H1 (cell line): ENCODE data around the gene LRPAP1. TPM values are rescaled to one million over a fixed set of nuclear protein-coding genes. Genes with fewer than 3 reads are reported as not detected.

Experiments
- CTCF ChIA-PET: fragments of 300-600 bp; sonication (Branson Sonifier 250); formaldehyde crosslinking; loops from one replicate; lab custom pipeline; 2021; ENCODE audit not compliant: partially characterized antibody; lab: Charles Lee
- POLR2A ChIA-PET: fragments of 300-600 bp; sonication (Branson Sonifier 250); formaldehyde crosslinking; loops from one replicate; lab custom pipeline; 2021; ENCODE audit warnings: inconsistent platforms; ENCODE audit not compliant: partially characterized antibody; lab: Charles Lee
- DNase-seq, 2 experiments: peaks; one replicate each; pipeline versions ENCODE4 v3.0.0 to v3.0.0-alpha.2; 2010 to 2022; ENCODE audit warnings: low spot score in 2 of 2, low read depth in 1 of 2, mixed read lengths in 1 of 2
- FAIRE-seq: peaks from 2 replicates; lab custom pipeline; 2011; peaks lifted over from hg19 to GRCh38; lab: Jason Lieb, UNC
- H2AFZ ChIP-seq: 2 replicates; pipeline ENCODE4 v1.8.1; 2012; ENCODE audit warnings: low read length, inconsistent platforms
- H2AK5ac ChIP-seq: 2 replicates; pipeline ENCODE4 v1.6.1; 2013; ENCODE audit warnings: low read depth, low read length
- H2BK120ac ChIP-seq: replicated peaks from 2 replicates; pipeline ENCODE3; 2013; ENCODE audit warnings: low read depth, low read length, inconsistent platforms
- H2BK12ac ChIP-seq: 2 replicates; pipeline ENCODE4 v1.6.1; 2013; ENCODE audit warnings: low read depth, low read length
- H2BK15ac ChIP-seq: 2 replicates; pipeline ENCODE4 v1.6.1; 2013; ENCODE audit warnings: low read length
- H2BK20ac ChIP-seq: 2 replicates; pipeline ENCODE4 v1.6.1; 2013; ENCODE audit warnings: low read length
- H2BK5ac ChIP-seq: 2 replicates; pipeline ENCODE4 v1.6.1; 2013; ENCODE audit warnings: low read depth, low read length
- H3K14ac ChIP-seq: 2 replicates; pipeline ENCODE4 v1.6.1; 2013; ENCODE audit warnings: inconsistent platforms; ENCODE audit not compliant: insufficient read length
- H3K18ac ChIP-seq: 2 replicates; pipeline ENCODE4 v1.6.1; 2013; ENCODE audit warnings: low read length; ENCODE audit errors: extremely low read depth
- H3K23ac ChIP-seq: 2 replicates; pipeline ENCODE4 v1.6.1; 2013; ENCODE audit warnings: inconsistent platforms; ENCODE audit not compliant: insufficient read length
- H3K23me2 ChIP-seq: 2 replicates; pipeline ENCODE4 v1.6.1; 2013; ENCODE audit warnings: low read depth, low read length
- H3K27ac ChIP-seq: 2 replicates; pipeline ENCODE4 v1.6.1; 2011; ENCODE audit warnings: low read depth, low read length, inconsistent platforms
- H3K27me3 ChIP-seq, 4 experiments: replicated peaks in 1 of 4; 1 replicate in 1 of 4; 2 replicates in 3 of 4; pipeline versions ENCODE4 v1.6.1 to v1.8.1; 2011 to 2013; ENCODE audit warnings: low read length in 3 of 4, mild to moderate bottlenecking in 3 of 4, inconsistent platforms in 2 of 4, mixed read lengths in 2 of 4, moderate library complexity in 1 of 4; ENCODE audit not compliant: control insufficient read depth in 3 of 4, insufficient read depth in 3 of 4; ENCODE audit errors: extremely low read depth in 1 of 4
- H3K36me3 ChIP-seq, 4 experiments: 2 replicates each; pipeline versions ENCODE4 v1.6.1 to v1.8.1; 2011 to 2013; ENCODE audit warnings: mild to moderate bottlenecking in 4 of 4, low read length in 3 of 4, moderate library complexity in 2 of 4, control low read depth in 1 of 4, inconsistent platforms in 1 of 4; ENCODE audit not compliant: insufficient read depth in 4 of 4, control insufficient read depth in 2 of 4
- H3K4ac ChIP-seq: replicated peaks from 2 replicates; pipeline ENCODE3; 2013; ENCODE audit warnings: low read length, low read depth, mixed read lengths, inconsistent platforms; ENCODE audit not compliant: insufficient read length
- H3K4me1 ChIP-seq, 4 experiments: replicated peaks in 1 of 4; 1 replicate in 1 of 4; 2 replicates in 3 of 4; pipeline versions ENCODE4 v1.6.1 to v1.8.1; 2011 to 2013; ENCODE audit warnings: low read length in 3 of 4, inconsistent platforms in 2 of 4, mixed read lengths in 1 of 4; ENCODE audit not compliant: insufficient read depth in 4 of 4, control insufficient read depth in 3 of 4
- H3K4me2 ChIP-seq, 2 experiments: 2 replicates each; pipeline versions ENCODE4 v1.6.1 to v1.8.1; 2011 to 2013; ENCODE audit warnings: low read depth in 2 of 2, low read length in 2 of 2, control low read depth in 1 of 2, inconsistent platforms in 1 of 2, mild to moderate bottlenecking in 1 of 2; ENCODE audit not compliant: insufficient read depth in 1 of 2
- H3K4me3 ChIP-seq, 4 experiments: fragments of 200-600, 300-600 bp in 1 of 4; sonication (generic), shearing (Covaris generic), sonication (Bioruptor Twin) in 1 of 4; 2 replicates each; pipeline versions ENCODE4 v1.5.1 to v1.8.1; 2011 to 2016; ENCODE audit warnings: low read length in 4 of 4, low read depth in 3 of 4, control low read depth in 2 of 4, inconsistent platforms in 2 of 4, mild to moderate bottlenecking in 2 of 4, mixed read lengths in 1 of 4, moderate library complexity in 1 of 4; ENCODE audit not compliant: insufficient read depth in 2 of 4; ENCODE audit errors: extremely low read depth in 1 of 4
- H3K56ac ChIP-seq: replicated peaks from 2 replicates; pipeline ENCODE3; 2013; ENCODE audit warnings: low read depth, mild to moderate bottlenecking, mixed read lengths, low read length, inconsistent platforms; ENCODE audit not compliant: insufficient read length
- H3K79me1 ChIP-seq: 2 replicates; pipeline ENCODE4 v1.6.1; 2013; ENCODE audit warnings: low read depth, low read length, control low read depth
- H3K79me2 ChIP-seq, 2 experiments: 2 replicates each; pipeline versions ENCODE4 v1.6.1 to v1.8.1; 2012 to 2013; ENCODE audit warnings: low read length in 2 of 2, mild to moderate bottlenecking in 2 of 2, inconsistent platforms in 1 of 2; ENCODE audit not compliant: insufficient read depth in 2 of 2, control insufficient read depth in 1 of 2
- H3K9ac ChIP-seq, 4 experiments: replicated peaks in 1 of 4; 1 replicate in 1 of 4; 2 replicates in 3 of 4; pipeline versions ENCODE4 v1.6.1 to v1.8.1; 2011 to 2013; ENCODE audit warnings: low read depth in 3 of 4, low read length in 3 of 4, control low read depth in 2 of 4, mild to moderate bottlenecking in 2 of 4, moderate library complexity in 2 of 4, inconsistent platforms in 1 of 4; ENCODE audit errors: extremely low read depth in 1 of 4
- H3K9me3 ChIP-seq, 2 experiments: 2 replicates each; pipeline versions ENCODE4 v1.6.1 to v1.8.1; 2012 to 2013; ENCODE audit warnings: mild to moderate bottlenecking in 2 of 2, moderate library complexity in 2 of 2, control low read depth in 1 of 2, inconsistent platforms in 1 of 2, low read depth in 1 of 2, low read length in 1 of 2, mixed read lengths in 1 of 2; ENCODE audit not compliant: insufficient read depth in 2 of 2
- H4K20me1 ChIP-seq, 2 experiments: replicated peaks in 1 of 2; 2 replicates each; pipeline versions ENCODE3 to v1.8.1; 2011 to 2013; ENCODE audit warnings: inconsistent platforms in 2 of 2, low read length in 2 of 2, mild to moderate bottlenecking in 1 of 2; ENCODE audit not compliant: insufficient read depth in 2 of 2, control insufficient read depth in 1 of 2
- H4K5ac ChIP-seq: 2 replicates; pipeline ENCODE4 v1.6.1; 2013; ENCODE audit warnings: low read length, low read depth, mixed read lengths, inconsistent platforms; ENCODE audit not compliant: insufficient read length
- H4K8ac ChIP-seq: 2 replicates; pipeline ENCODE4 v1.8.0; 2013; ENCODE audit warnings: mild to moderate bottlenecking, moderate library complexity, low read length, inconsistent platforms; ENCODE audit not compliant: insufficient read depth; ENCODE audit errors: extremely low read depth
- H4K91ac ChIP-seq: replicated peaks from 2 replicates; pipeline ENCODE3; 2013; ENCODE audit warnings: low read length, mixed read lengths, inconsistent platforms; ENCODE audit not compliant: insufficient read length
- CEBPB ChIP-seq: IDR thresholded peaks from 2 replicates; pipeline ENCODE4 v1.6.1; 2012; ENCODE audit warnings: low read depth, low read length
- EP300 ChIP-seq, 2 experiments: IDR thresholded peaks; 1 replicate in 1 of 2; 2 replicates in 1 of 2; pipeline ENCODE4 v1.6.1; 2011 to 2012; ENCODE audit warnings: low read depth in 2 of 2, low read length in 2 of 2, mild to moderate bottlenecking in 2 of 2, borderline replicate concordance in 1 of 2, inconsistent platforms in 1 of 2, moderate library complexity in 1 of 2
- GABPA ChIP-seq: IDR thresholded peaks from 2 replicates; pipeline ENCODE4 v1.6.1; 2011; ENCODE audit warnings: mild to moderate bottlenecking, low read length, moderate library complexity, borderline replicate concordance; ENCODE audit not compliant: insufficient read depth
- HDAC6 ChIP-seq: IDR thresholded peaks from one replicate; pipeline ENCODE4 v1.7.1; 2012; ENCODE audit warnings: low read depth, mild to moderate bottlenecking, inconsistent platforms, low read length, moderate library complexity
- JUN ChIP-seq: IDR thresholded peaks from 2 replicates; pipeline ENCODE4 v1.6.1; 2011; ENCODE audit warnings: low read depth, mild to moderate bottlenecking, improper control_type of control experiment, low read length
- POU5F1 ChIP-seq: IDR thresholded peaks from 2 replicates; pipeline ENCODE4 v1.6.1; 2011; ENCODE audit warnings: low read depth, mild to moderate bottlenecking, low read length, moderate library complexity
- SP4 ChIP-seq: IDR thresholded peaks from 2 replicates; pipeline ENCODE4 v1.6.1; 2012; ENCODE audit warnings: low read length, inconsistent platforms
- SRF ChIP-seq: IDR thresholded peaks from 2 replicates; pipeline ENCODE4 v1.6.1; 2011; ENCODE audit warnings: mild to moderate bottlenecking, low read depth, low read length, moderate library complexity
- TAF1 ChIP-seq: IDR thresholded peaks from 2 replicates; pipeline ENCODE4 v1.6.1; 2011; ENCODE audit warnings: mild to moderate bottlenecking, low read depth, low read length
- TCF12 ChIP-seq: IDR thresholded peaks from 2 replicates; pipeline ENCODE4 v1.6.1; 2011; ENCODE audit warnings: low read depth, mild to moderate bottlenecking, low read length
- YY1 ChIP-seq: IDR thresholded peaks from 2 replicates; pipeline ENCODE4 v1.6.1; 2011; ENCODE audit warnings: low read depth, mild to moderate bottlenecking, low read length
- WGBS, 2 experiments: shearing (Covaris generic) in 1 of 2; methylation state at CpG; one replicate each; pipeline versions ENCODE4 v1.1.6 to v1.1.7; 2013 to 2015; ENCODE audit warnings: low lambda C conversion rate in 2 of 2, mixed read lengths in 2 of 2, inconsistent platforms in 1 of 2, low coverage in 1 of 2, missing lambda C conversion rate in 1 of 2; ENCODE audit not compliant: insufficient replicate concordance in 2 of 2, insufficient coverage in 1 of 2, insufficient read length in 1 of 2; ENCODE audit errors: extremely low coverage in 1 of 2, missing lambda C conversion rate in 1 of 2; 5-methylcytosine and 5-hydroxymethylcytosine counted together
- polyA plus RNA-seq, 7 experiments: library from polyadenylated mRNA; depleted of rRNA in 3 of 7; stranded (reverse) in 5 of 7; unstranded in 2 of 7; fragments of >200 nt in 5 of 7; fragments of 200-250 nt in 2 of 7; gene quantifications; 1 replicate in 5 of 7; 2 replicates in 1 of 7; 4 replicates in 1 of 7; pipeline versions ENCODE4 v1.2.1 to v1.2.3, GENCODE V29; 2011 to 2013; ENCODE audit warnings: missing spikeins in 2 of 7, mixed read lengths in 2 of 7
- total RNA-seq: library from RNA; stranded (reverse); fragmentation: NEBNext Ultra II Directional; extraction: Animal tissue kit (Norgen Biotek cat#: 25700); gene quantifications from 2 replicates; pipeline ENCODE4 v1.2.1, GENCODE V29; 2021
- TF ChIP-seq, protein P1 (sequence below): IDR thresholded peaks from 2 replicates; pipeline ENCODE4 v1.6.1; 2011; ENCODE audit warnings: low read length, improper control_type of control experiment

The LRPAP1 gene
- total and polyA plus RNA-seq, 2 of the 8 experiments (the other 6 are each of a cell fraction or from before 2014, with no cell fraction given) = 31.1 to 101 TPM

DNA sequence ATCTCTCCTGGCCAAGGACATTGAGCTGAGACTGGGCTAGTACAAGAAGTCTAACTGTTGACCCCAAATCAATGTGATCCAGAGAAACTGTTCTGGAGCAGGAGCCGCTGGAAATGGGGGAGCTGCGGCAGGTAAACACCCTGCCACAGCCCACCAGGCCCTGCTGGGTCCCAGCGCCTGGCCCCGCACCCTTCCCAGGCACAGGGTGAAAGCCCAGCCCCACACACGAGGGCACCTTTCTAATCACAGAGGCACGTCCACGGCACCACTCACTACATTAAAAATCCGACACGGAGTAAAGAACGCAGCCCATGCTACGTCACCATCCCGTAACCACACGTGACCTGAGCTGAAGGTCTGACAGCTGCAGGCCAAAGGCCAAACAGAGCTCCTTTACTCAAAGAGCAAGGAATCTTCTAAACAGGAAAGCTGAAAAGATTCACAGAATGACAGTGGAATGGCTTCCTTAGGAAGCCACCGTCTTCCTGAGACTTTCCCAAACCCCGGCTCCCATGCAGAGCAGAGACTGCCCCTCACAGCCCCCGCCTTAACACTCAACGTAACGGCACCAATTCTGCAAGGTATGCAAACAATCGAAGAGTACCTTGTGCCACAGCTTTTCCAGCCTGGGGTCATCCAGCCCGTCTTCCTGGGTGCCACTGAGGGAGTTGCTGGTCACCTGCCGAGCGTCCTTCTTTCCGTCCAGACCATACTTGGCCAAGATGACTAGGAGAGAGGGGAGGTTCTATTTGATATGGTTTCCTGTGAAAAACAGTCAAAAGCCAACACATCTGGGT, 12.6 kb downstream of the LRPAP1 start:
- no peaks in the 10 kb centered on the region for H3K27me3 ChIP-seq
- H3K23me2 ChIP-seq = no peaks in the 10 kb centered on the region
- 95% methylated on average over 23 of the region's 23 CpGs; no CpG with 5 or more reads in 1 of the 2 experiments for WGBS, 2 experiments
- H3K9ac ChIP-seq = no peak overlapping the region
- no peak overlapping the region for H2BK5ac ChIP-seq
- H2BK15ac ChIP-seq = no peak overlapping the region
- no peak overlapping the region for H2BK20ac ChIP-seq
- DNase-seq = no peak
- ChIA-PET POLR2A (interaction anchor here (2.3 kb wide), 1 partner anchor 11 kb away, joined by 9 read pairs; no protein-coding TSS in a partner anchor), CTCF (interaction anchor here (1.2 kb wide), 1 partner anchor 14 kb away, joined by 3 read pairs; no protein-coding TSS in a partner anchor)
- no peak overlapping the region for H4K5ac ChIP-seq
- H3K79me2 ChIP-seq = no peaks in the 10 kb centered on the region
- H3K4me1 ChIP-seq = 0 out of 7 replicates have a peak, but pooled peaks cover 0 to 2% (median under 1%) of the 10 kb centered on the region in 4 experiments
- no peak overlapping the region for H2BK120ac ChIP-seq
- peaks cover 7 to 40% of the 10 kb centered on the region in 2 experiments for H4K20me1 ChIP-seq
- no peak overlapping the region for H3K18ac ChIP-seq
- no peak overlapping the region for H4K91ac ChIP-seq
- H3K27ac ChIP-seq = no peak overlapping the region
- no peaks in the 10 kb centered on the region for H3K9me3 ChIP-seq
- no peak overlapping the region for H3K14ac ChIP-seq
- H2BK12ac ChIP-seq = no peak overlapping the region
- FAIRE-seq = no peak
- no peaks in the 10 kb centered on the region for H3K79me1 ChIP-seq
- no peak overlapping the region for H3K4ac ChIP-seq
- no peak overlapping the region for H4K8ac ChIP-seq
- H3K4me2 ChIP-seq = no peak overlapping the region
- H2AK5ac ChIP-seq = no peak overlapping the region
- H3K36me3 ChIP-seq = peaks cover 16 to 67% (median 40%) of the 10 kb centered on the region in 4 experiments; a peak in 6 of 8 replicates
- H3K4me3 ChIP-seq = no peak overlapping the region
- no peak overlapping the region for H3K23ac ChIP-seq
- H2AFZ ChIP-seq = no peak overlapping the region
- H3K56ac ChIP-seq = no peak overlapping the region
- no peak for TF ChIP-seq JUN
- no peak for TF ChIP-seq EP300 (IDR thresholded peaks at IDR 0.05; ENCODE audit: borderline replicate concordance in 1 of 2, low read depth in 2 of 2, low read length in 2 of 2)
- TF ChIP-seq TCF12 = no peak
- TF ChIP-seq GABPA = no peak
- TF ChIP-seq, protein P1, sequence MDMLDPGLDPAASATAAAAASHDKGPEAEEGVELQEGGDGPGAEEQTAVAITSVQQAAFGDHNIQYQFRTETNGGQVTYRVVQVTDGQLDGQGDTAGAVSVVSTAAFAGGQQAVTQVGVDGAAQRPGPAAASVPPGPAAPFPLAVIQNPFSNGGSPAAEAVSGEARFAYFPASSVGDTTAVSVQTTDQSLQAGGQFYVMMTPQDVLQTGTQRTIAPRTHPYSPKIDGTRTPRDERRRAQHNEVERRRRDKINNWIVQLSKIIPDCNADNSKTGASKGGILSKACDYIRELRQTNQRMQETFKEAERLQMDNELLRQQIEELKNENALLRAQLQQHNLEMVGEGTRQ = no peak
- TF ChIP-seq SP4 = no peak
- TF ChIP-seq CEBPB = no peak
- TF ChIP-seq HDAC6 = no peak
- TF ChIP-seq POU5F1 = no peak
- TF ChIP-seq TAF1 = no peak
- TF ChIP-seq SRF = no peak
- no peak for TF ChIP-seq YY1
